HG02885 (cell line): ENCODE results near the gene APMAP.

ENCODE experiments used
- ATAC-seq: cut with Tn5 transposase; IDR thresholded peaks from one replicate; pipeline ENCODE4 v1.9.1; 2021; ENCODE audit warnings: mild to moderate bottlenecking; ENCODE audit not compliant: unreplicated experiment, poor library complexity

Gene APMAP, protein sequence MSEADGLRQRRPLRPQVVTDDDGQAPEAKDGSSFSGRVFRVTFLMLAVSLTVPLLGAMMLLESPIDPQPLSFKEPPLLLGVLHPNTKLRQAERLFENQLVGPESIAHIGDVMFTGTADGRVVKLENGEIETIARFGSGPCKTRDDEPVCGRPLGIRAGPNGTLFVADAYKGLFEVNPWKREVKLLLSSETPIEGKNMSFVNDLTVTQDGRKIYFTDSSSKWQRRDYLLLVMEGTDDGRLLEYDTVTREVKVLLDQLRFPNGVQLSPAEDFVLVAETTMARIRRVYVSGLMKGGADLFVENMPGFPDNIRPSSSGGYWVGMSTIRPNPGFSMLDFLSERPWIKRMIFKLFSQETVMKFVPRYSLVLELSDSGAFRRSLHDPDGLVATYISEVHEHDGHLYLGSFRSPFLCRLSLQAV

DNA sequence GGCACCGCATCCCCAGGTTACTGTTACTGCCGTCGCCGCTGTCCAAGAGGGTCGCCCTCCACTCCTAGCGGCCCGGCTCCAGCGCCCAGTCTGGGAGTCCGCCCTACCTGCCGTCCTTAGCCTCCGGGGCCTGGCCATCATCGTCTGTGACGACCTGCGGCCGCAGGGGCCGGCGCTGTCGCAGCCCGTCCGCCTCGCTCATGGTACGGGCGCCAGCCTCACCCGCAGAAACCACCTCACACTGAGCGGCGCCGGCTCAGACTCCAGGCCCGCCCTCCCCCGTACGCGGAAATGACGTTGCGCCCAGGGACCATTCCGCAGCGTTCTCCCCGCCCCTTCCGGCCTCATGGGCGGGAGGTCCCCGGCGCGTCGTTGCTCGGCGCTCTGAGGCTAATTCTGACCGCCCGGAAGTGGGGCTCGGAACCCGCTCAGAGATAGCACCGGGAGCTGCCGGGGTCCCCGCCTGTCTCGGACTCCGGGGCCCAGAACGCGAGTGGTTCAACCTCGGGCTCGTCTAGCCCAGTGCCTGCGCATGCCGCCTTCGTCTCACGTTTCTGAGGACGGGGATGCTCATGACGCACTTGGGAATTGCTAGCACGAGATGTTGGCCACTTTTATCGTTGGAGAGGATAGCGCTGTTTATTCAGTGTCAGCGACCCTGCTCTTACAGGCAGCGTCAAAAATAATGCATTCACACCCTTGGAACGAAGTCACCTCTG, at the start of gene APMAP:
APMAP (minus strand) TSS at position 265 of the 719 bp plus-strand sequence; CDS start at position 202, 63 bp downstream.
- peak; percentile 97 for ATAC-seq

DNA sequence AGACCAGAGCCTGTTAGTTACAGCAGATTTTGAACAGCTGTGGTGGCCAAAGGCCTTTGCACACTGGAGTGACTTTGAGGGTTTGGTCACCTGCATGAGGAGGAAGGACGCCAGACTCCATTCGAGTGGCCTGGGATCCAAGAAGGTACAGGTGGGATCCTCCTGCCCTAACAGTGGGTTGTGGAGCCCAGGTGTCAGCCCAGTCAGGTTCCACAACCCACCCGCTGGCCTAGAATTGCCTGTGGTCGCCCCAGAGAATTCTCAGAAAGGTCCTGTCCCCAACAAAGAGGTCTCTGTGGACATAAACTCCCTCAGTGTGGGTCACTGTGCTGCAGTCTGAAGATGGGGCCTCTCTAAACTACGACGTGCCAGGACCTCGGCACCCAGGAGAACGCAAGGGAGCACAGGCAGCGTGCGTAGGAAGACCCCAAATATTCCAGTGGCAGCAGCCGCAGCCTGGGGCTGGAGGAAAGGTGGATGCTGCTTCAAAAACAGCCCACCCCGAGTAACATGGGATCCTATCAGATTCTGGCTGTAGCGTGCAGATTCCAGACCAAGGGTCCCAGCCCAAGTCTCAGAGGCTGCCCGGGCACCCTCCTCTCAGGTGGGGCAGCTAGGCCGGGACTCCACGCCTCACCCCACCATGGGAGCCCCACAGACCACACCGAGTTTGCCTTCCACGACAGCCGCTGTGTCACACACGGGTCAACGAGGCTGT, 49.4 kb upstream of the APMAP start:
- ATAC-seq: no peak

DNA sequence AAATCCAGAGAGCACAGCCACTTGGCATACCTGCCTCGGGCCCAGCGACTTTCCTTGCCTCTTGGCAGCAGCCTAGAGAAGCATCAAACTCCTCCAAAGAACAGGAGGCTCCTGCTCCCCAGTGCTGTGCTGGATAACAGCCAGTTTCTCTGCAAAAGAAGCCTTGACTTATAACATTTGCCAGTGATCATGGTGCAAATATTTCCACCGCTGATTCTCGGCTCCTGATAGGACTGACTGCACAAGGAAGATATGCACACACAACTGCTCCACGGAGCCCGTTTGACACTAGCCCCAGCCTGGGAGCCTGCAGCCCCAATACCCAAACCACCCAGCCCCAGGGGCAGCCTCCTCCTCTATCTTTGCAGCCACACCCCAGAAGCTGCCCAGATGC, 47.9 kb upstream of the APMAP start:
- no peak for ATAC-seq

DNA sequence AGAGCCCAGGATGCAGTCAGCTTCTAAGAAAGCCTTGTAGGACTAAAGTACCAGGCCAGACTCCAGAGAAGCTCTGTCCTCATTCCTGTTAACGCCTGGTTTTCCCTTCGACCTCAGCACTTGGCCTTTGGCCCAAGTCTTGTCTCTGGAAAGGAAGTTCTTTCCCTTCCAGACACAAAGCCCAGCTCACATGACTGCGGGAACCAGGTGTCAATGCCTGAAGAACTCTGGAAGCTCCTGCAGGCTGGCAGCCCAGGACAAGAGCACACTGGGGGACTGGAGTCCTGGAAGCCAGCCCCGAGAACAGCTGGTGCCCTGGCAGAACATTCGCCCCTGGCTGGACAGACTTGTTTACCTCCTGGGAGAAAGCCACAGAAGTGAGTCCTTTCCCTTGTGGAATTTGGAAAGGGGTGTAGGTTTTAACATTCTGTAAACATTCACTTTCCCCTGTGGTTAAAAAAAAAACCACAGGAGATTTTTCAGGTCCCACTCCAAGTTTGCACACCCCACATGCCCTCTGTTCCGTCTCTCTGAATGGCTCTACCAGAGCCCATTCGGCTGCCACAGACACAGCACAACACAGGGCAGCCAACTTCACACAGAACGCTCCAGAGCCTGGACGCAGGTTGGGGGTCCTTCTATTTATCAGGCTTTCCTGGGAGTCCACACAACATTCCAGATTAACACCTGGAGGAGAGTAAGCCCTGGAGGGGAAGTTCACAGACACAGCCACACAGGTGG, 47.3 kb upstream of the APMAP start:
- no peak for ATAC-seq

DNA sequence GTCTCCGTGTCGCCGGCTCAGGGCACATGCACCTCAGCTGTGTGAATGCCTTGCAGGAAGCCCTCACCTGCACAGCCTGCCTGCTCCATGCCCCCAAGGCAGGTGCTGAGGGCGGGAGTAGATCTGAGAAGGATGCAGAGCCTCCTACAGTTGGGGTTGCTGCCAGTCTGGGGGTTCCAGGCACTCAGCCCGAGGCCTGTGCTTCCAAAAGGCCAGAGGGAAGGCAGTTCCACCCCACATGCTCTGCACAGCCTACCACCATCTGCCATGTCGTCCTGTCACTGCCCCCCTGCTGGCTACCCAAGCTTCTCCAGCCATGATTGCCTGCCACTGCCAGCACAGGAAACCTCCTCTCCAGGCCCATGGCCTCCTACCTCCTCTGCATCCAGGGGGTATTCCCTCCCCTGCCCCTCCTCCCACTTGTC, 46.1 kb upstream of the APMAP start:
- no peak for ATAC-seq

DNA sequence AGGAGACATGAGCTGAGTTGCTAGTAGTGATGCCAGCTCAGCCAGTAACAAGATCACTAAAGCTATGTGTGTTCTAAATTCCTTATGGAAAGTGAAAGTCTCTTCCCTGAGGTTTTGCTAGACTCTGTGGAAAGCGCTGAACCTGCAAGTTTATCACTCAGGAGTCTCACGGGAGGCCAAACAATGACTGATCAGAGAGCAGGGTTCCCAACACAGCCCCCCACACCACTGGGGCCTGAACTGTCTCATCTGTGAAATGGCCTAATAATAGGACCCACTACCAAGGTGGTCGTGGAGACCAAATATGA, 45.5 kb upstream of the APMAP start:
- no peak for ATAC-seq

DNA sequence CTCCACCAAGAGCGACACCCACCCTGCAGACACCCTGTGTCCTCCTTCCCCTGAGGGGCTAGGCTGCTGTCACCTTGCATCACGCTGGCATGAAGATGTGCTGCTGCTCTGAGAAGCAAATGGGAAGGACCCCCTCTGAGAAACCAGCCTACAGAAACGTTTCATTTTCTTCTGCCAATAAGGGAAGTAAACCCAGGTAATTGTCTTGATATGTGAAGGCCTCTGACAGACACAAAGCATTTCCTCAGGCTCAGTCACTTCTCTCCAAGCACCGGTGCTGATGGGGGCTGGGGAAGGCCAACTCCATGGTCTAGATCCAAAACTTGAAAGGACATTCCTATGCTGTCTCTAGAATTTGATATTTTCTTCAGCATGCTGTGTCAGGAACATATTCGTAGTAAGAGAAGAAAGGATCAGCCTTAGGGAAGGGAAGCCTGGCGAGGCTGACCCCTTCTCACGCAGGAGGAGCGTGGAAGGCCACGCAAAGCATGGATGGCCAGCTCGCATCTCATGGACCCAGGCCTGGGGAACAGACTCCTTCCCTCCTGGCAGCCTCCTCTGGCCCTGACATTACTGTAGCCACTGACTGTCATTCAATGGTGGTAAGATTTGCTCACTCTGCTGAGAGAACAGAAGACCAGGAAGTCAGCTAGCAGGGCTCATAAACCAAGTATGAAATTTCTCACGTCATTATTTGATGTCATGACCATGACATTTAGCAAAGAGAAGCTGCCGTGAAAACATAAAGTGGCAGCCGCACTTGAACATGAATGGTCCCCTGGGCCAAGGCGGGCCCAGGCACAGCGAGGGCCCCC, 44.9 kb upstream of the APMAP start:
- ATAC-seq: no peak

DNA sequence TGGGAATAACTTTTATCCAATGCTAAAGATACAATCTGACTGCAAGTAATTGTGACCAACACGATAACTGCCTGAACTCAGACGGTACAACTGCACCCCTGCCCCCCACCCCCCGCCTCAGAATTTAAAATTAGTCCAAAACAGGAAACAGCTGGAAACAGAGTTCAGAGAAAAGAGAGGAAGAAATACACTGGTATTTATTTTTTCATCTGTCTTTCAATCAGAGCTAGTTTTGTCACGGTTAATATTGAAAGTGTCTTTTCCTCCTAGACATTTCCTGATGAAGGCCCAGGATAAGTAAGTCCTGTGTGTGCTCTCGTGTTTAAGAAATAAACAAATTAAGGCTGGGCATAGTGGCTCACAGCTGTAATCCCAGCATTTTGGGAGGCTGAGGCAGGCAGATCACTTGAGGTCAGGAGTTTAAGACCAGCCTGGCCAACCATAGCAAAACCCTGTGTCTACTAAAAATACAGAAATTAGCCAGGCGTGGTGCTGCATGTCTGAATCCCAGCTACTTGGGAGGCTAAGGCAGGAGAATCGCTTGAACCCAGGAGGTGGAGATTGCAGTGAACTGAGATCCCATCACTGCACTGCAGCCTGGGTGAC, 43.9 kb upstream of the APMAP start:
- no peak for ATAC-seq

DNA sequence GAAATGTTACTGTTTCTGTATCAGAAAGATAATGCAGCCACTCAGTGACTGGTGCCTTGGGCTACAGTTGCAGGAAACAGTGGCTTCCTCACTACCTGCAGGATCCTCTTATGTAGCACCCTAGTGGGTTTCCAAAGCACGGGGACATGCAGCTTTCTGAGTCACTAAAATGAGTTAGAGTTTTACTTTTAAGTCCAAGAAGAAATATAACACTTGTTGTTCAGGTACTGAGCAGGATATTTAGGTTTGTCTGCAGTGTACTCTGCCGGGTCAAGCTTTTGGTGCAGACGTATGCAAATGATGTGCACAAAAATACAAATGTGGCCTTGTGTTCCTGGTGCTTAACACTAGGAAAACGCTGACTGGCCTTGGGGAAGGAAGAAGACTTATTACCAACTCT, 43.4 kb upstream of the APMAP start:
- peak; percentile 54 for ATAC-seq

DNA sequence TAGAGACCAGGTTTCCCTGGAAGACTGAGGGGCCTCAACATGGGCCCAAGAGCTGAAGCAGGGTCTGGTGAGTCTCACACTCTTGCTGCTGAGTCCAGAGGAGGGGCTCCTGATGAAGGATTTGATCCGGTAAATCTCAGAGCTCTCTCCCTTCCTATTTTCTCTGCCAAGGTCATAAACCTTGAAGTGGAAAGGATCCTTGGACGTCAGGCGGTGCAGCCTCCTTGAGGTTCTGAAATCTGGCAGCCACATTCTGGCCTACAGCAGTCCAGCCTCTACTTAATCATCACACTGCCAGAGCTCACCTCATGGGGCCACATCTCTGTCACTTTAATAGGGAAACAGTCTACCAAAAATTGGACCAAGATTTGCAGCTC, 41.4 kb upstream of the APMAP start:
- no peak for ATAC-seq

DNA sequence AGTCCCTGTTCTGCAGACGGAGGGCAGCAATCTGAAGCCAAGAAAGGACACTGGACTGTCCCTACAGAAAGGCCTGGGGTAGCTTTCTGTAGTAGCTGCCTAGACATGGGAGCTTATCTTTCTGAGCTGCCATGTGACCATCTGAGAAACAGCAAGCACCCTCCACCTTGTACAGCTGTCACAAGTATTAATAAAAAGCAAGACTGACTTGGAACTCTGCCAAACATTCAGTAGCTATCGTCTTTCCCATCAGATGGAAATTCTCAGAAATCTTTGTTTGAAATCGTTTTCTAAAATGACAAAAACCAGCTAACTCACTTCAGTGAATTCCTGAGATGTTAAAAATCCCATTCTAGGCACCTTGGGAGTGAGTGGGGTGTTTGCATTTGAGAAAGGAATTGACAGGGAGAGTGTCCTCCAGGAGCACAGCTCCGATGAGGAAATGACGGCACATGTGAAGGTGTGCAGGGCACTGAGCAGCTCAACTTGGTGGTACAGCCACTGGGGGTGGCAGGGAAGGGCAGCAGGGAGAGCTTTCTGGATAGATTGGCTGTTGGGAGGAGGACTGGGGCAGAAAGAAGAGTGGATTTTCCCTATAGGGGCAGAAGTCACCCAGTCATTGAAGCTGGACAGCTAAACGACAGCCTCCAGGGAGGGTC, 40.8 kb upstream of the APMAP start:
- no peak for ATAC-seq

DNA sequence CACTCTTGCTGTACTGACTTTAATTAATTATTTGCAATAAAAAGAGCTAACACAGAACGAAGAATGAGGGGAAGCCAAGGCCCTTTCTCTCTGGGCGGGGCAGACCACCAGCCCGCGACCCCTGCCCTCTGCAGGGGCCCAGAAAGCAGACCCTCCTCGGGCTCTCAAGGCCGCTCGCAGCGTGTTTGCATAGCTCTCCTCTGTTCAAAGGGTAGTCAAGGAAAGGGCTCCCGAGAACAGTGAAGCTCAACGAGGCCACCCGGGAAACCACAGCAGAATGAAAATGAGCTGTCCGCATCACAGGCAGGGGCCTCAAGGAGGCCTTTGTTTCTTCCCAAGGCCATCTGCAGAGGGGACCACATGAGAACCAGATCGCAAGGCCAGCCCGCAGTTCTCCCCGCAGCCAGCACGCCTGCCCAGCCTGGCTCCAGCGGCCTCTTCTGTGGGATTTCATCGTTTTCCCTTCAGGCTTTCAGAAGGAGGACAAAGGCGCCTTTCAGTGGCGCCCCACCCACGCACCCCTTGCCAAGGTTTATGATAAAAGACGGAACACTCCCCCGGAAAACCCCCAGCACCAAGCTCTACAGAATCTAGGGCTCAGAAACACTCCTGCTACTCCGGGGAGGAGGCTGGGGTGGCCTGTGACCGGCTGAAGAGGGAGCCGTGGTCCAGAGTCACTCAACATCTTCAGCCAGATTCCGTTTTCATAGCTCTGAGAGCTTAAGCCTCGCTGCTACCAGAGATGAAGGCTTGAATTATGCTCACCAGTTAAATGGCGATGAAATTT, 40.1 kb upstream of the APMAP start:
- no peak for ATAC-seq

DNA sequence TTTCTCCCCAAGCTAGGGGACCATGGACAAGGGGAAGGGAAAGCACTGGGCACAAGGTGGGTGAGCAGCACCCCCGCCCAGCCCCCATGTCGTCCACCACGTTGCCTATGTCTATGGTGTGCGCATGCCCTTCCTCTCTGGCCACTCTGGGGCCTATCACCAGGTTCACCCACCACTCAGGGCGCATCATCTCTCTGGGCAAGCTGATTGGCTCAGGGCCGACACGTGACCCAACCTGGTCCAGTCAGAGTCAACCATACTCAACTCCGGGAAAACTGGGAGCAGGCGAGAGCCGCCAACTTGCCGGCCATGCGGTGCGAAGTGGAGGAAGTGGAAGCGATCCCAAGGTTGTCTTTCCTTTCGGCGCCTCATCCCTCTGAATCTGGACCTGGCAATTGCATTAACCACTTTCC, 39.5 kb upstream of the APMAP start:
- no peak for ATAC-seq

DNA sequence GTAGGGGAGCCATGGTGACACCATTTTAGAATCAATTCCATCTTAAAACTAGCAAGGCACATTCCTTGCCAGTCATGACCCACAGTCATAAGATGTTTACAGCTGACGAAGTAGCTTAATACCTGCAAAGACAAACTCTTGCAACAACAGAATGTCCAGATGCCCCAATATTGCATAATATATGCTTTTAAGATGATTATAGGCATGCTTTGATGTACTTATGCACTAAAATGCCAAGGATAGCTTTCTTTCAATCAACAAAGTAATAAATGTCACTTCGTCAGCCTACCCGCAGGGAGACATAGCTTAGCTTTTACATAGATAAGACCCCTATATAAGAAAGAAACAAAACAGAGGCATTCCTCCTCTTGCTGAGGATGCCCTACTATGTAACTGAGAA, 38.7 kb upstream of the APMAP start:
- ATAC-seq: no peak

DNA sequence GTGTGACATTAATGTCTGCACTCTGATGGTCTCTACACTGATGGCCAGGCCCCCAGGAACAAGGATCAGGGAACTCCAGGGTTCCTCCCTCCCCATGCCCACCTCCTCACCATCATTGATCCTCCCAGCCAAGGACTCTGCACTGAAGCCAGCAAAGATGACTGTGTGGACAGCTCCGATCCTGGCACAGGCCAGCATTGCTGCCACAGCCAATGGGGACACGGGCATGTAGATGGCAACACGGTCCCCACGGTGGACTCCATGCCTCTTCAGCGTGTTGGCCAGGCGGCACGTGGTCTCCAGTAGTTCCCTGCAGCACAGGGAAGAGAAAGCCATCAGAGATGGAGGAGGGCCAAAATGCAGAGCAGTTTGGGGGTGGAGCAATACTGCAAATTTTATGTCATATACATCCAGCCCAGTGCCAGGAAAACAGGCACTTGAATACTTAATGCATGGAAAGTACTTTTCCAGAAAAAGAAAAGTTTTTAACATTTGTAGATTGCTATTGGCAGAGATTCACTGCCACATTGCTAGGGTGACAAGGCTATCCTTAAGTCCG, 38.2 kb upstream of the APMAP start:
- no peak for ATAC-seq

DNA sequence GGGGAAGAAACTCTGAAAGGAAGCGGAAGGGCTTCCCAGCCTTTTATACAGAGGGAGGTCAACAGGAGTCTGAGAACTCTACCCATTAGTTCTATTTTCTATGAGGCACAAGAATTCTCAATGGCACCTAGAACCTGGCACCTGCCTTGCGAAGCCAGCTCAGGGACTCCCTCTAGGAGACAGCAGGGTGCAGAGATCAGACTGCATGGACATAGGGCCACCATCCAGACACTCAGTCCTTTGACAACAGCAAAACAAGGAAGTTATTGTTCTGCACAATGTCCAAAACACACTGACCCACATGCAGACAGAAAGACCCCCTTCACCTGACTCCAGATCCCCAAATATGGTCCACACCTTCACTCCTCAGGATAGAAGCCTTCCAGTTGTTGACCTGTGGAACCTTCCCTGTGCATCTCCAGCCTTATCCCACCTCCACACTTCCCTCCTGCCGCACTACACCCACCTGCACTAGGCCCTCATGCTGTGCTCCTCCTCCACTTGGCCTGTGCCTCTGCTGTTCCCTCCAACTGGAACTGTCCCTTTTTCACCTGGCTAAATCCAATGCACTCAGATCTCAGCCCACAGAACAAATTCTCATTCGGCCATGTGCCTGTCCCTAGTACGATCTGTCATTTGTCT, 37.6 kb upstream of the APMAP start:
- ATAC-seq: no peak

DNA sequence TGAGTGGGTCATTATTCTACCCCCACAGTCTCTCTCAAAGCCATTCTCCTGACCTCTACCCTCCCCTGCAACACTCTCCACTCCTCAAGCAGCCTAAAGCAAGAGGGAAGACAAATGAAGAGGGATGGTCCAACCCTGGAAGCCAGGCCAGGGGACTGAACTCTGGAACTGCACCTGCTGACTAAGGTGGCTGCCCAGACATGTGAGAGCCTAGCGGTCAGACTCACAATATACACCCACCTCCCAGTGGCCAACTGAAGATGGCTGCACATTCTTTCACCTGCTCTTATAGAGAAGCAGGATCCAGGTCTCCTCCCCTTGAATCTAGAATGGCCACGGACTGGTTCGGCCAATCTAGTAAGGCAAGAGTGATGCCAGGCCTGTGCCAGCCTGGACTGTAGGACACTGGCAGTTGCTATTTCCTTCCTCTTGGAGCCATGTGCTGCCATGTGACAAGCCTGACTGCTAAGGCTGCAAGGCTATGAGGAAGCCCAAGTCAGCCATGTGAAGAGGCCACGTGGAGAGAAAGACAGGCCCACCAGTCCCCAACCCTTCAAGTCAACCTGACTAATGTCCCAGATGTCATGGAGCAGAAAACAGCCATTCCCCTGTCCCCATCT, 33.5 kb upstream of the APMAP start:
- no peak for ATAC-seq
